Stimulated activated CD4-positive, alpha-beta T cell treated with anti-CD3 and anti-CD28 coated beads, Interleukin-4, amount 100 ng/mL, for 1 hour (primary cell): Measurements from ENCODE around the gene CYB5R2.
"Not testable (repeated sequence)": the region's sequence is repeated elsewhere in the genome, so short reads cannot be mapped to it uniquely, and the experiment has no call there.

ENCODE experiments used
- DNase-seq: peaks from one replicate; pipeline ENCODE4 v3.0.0-alpha.2; 2020

CYB5R2 gene

DNA sequence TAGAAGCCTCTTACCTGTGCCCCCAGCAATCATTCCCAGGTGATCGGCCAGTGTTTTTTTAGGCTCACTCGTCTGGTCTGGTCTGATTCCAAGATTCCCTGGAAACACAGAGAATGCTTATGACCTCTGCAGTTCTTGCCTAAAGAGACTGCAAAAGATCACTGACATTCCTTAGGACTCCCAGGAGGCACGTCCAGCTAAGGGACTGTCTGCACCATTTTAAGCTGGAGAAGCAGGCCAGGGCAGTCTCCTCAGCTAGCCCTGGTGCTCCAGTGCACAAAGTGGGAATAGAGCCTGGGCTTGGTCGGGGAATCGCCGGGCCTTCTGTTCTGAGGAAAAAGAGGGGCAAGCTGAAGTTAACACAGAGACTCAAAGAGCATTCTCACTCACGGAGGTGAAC is 4.8 kb downstream of the CYB5R2 start:
- no peak for DNase-seq

DNA sequence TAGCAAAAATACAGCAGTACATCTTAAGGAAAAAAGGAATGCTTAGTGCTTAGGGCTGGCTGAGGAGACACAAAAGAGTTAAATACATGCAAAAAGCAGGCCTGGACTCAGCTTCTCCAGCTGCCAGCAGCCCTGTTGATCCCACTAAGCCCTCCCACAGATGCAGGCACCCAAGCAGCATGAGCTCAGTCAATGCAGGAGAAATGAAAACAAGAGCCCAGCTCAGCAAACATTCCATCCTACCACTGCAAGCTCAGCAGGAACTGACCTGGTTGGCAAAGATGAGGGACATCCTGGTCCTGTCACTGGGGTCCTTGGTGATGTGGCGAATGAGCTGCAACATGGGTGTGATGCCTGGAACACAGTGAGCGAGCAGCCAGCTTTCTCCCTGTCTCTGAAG is 5.8 kb downstream of the CYB5R2 start:
- DNase-seq = no peak

- no peak for DNase-seq
Measured at GRCh38 chr11:7666292-7666866, 6.9 kb downstream of the CYB5R2 start.

- peak; percentile 74 for DNase-seq
Measured at GRCh38 chr11:7665473-7666291, 7.6 kb downstream of the CYB5R2 start.

DNA sequence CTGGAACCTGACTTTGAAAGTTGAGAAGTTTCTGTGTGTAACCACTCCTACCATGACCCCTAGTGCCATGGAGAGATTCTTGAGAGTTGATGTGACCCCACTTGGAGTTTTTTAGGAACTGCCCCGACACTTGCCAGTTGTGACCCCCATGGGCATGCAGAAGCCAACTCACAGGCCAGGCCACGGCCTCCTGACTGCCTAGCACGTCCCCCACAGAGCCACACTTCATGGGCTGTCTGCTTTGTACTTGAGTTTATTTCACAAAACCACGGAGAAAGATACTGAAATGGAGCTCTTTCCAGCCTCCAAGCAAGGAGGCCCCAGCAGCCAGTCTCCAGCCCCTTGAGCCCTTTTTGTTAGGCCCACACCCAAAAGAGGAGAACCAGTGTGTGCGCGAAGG is 8.4 kb downstream of the CYB5R2 start:
- DNase-seq = no peak

GRCh38 chr11:7663531-7663930 is 9.8 kb downstream of the CYB5R2 start:
- DNase-seq = not testable (repeated sequence)

DNA sequence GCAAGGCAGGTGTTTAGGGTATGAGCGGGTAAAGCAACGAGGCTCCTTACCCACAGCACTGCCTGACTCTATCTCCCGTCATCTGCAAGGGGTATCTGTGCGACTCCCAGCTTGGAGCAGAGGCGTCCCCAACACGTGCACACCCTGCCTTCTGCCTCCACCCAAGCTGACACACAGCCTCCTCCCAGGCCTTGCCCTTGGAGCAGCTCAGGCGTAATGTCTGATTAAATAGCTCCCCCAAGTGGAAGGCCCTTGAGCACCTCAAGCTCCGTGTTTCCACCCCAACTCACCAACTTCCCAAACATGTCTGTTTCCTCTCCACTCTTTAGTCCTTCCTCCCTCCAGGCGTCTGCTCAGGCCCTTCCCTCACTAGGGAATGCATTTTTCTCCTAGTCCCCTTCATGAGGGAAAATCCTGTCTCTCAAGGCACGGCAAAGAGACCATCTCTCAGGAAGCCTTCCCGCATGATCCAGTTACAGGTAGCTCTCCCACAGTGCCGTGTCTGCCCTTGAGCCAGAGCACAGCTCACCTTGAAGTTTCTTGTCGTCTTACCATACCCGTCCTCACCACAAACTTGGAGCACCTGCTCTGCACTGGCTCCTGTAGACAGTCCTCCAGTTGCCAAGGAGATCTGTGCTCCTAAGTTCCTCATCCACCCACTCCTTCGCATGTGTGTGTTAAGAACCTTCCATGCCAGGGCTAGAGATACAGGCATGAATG is 15.8 kb downstream of the CYB5R2 start:
- no peak for DNase-seq

- DNase-seq = no peak
Measured at GRCh38 chr11:7656704-7657103, 16.6 kb downstream of the CYB5R2 start.

- DNase-seq = no peak
Measured at GRCh38 chr11:7655253-7656217, 17.8 kb downstream of the CYB5R2 start.

DNA sequence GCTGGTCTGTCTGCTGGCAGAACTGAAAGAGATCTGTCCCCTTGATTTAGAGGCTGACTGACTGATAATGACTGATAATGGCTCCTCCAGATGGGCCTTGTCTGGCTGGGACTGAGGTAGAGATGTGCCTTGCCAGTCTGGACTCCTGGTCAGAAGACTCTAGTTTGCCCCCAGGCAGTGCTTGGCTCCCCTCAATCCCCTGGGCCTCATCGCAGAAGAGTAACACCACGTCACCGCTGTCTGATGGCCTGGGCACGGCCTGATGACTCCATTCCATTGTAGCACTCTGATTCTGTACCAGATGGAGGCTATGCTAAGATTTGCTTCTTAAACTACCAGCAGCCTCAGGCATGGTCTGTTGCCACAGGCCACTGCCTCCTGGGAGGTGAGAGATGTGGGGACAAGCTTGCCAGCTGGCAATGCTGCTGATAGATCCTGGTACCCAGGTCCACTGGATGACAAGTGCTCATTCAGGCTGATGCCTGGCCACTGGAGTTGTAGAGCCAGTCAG is 19.1 kb downstream of the CYB5R2 start:
- no peak for DNase-seq

- no peak for DNase-seq
Measured at GRCh38 chr11:7651700-7652099, 21.6 kb downstream of the CYB5R2 start.

- no peak for DNase-seq
Measured at GRCh38 chr11:7651140-7651551, 22.2 kb downstream of the CYB5R2 start.

GRCh38 chr11:7648264-7648663 is 25.0 kb downstream of the CYB5R2 start:
- no peak for DNase-seq

- no peak for DNase-seq
Measured at GRCh38 chr11:7646866-7647265, 26.4 kb downstream of the CYB5R2 start.

GRCh38 chr11:7645206-7645605 is 28.1 kb downstream of the CYB5R2 start:
- no peak for DNase-seq

DNA sequence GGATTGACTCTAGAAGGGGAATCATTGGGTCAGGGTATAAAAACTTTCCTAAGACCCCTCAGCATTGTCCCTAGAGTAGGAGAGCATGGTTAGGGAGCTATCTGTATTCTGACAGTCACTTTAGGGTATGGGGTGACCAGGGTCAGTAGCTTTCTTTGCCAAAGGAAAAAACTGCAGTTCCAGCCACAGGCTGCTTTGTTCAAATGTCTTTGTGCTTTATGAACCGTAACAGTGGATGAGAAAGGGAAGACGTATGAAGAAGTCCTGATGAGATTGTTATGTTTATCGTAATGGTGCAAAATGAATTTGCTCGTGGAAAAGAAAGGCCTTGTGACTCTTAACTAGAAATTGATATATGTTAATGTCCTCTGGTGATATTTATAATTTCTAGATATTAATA is 30.0 kb downstream of the CYB5R2 start:
- DNase-seq = no peak

GRCh38 chr11:7642747-7643146 is 30.6 kb downstream of the CYB5R2 start:
- DNase-seq = no peak

- DNase-seq = no peak
Measured at GRCh38 chr11:7640816-7641215, 32.5 kb downstream of the CYB5R2 start.

DNA sequence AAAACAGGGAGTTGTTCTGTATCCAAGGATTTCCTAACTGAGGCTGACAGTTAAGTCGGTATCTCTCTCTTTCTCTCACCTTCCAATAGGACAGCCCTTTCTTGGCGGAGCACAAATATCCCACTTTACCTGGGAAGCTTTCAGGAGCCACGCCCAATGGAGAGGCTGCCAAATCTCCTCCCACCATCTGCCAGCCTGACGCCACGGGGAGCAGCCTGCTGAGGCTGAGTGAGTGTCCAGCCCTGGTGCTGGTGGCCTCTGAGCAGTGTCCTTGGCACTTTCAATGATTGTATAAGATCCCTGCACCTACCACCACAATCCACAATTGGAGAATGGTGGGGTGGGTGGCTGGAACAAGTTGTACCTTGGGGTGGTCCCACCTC is 33.7 kb downstream of the CYB5R2 start:
- DNase-seq = no peak

- no peak for DNase-seq
Measured at GRCh38 chr11:7638710-7639642, 34.3 kb downstream of the CYB5R2 start.

DNA sequence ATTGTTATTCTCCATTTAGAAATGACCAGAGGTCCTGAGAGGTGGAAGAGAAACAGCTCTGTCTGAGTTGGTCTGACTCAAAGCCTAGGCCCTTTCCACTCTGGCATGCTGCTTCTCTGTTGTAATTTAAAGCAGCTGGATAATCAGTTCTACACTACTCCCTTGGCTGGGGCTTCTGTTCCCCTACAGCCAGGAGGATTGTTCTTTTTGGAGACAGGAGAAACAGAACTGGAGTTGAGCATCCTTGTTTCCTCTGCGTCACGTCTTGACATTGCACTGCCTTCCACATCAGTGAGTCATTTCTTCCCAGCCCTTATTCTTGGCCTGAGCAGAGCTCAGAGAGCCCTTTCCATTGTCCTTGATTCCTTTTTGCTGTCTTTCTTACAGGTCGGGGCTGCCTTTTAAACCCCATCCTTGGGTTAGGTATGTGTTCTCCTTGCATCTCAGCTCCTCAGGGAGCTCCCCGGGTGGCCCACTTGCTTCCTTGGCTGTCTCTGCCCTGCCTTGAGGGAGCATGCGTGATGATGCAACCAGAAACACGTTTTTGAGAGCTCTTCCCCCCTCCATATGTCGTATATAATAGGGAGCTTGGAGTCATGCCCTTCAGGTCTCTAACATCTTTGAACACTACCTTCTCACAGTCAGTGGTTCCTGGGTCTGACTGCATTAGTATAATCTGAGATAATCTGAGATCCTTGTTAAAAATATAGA is 35.7 kb downstream of the CYB5R2 start:
- DNase-seq = no peak
